Measurements from ENCODE around the gene PCIF1.

Gene PCIF1

GRCh38 chr20:45964006-45964400, 29.5 kb downstream of the PCIF1 start:
- TF ChIP-seq POLR2A (IDR thresholded peaks at IDR 0.05; ENCODE audit: extremely low read depth, insufficient read length) = no peak
- no peak for TF ChIP-seq CTCF (IDR thresholded peaks at IDR 0.05; ENCODE audit: low read depth, low read length)
- no peak for TF ChIP-seq MAX (IDR thresholded peaks at IDR 0.05; ENCODE audit: low read depth, low read length)
- no peak for TF ChIP-seq MYC (IDR thresholded peaks at IDR 0.05; ENCODE audit: low read depth, low read length)
- DNase-seq (ENCODE audit: low read depth) = no peak
- no peak overlapping the region for H3K4me3 ChIP-seq (ENCODE audit: low read depth, low read length)

GRCh38 chr20:45965169-45966002, 30.9 kb downstream of the PCIF1 start:
- TF ChIP-seq MAX (IDR thresholded peaks at IDR 0.05; ENCODE audit: low read depth, low read length) = no peak
- no peak for TF ChIP-seq MYC (IDR thresholded peaks at IDR 0.05; ENCODE audit: low read depth, low read length)
- no peak for TF ChIP-seq CTCF (IDR thresholded peaks at IDR 0.05; ENCODE audit: low read depth, low read length)
- TF ChIP-seq POLR2A (IDR thresholded peaks at IDR 0.05; ENCODE audit: extremely low read depth, insufficient read length) = no peak
- H3K4me3 ChIP-seq (ENCODE audit: low read depth, low read length) = no peak overlapping the region
- no peak for DNase-seq (ENCODE audit: low read depth)

- H3K4me3 ChIP-seq (ENCODE audit: low read depth, low read length) = no peak overlapping the region
- no peak for DNase-seq (ENCODE audit: low read depth)
- TF ChIP-seq POLR2A (IDR thresholded peaks at IDR 0.05; ENCODE audit: extremely low read depth, insufficient read length) = no peak
These were observed 33.1 kb downstream of the PCIF1 start for GRCh38 chr20:45967551-45968080.

- TF ChIP-seq CTCF (IDR thresholded peaks at IDR 0.05; ENCODE audit: low read depth, low read length) = no peak
- no peak for TF ChIP-seq MAX (IDR thresholded peaks at IDR 0.05; ENCODE audit: low read depth, low read length)
- no peak for TF ChIP-seq MYC (IDR thresholded peaks at IDR 0.05; ENCODE audit: low read depth, low read length)
- no peak for TF ChIP-seq POLR2A (IDR thresholded peaks at IDR 0.05; ENCODE audit: extremely low read depth, insufficient read length)
- no peak for DNase-seq (ENCODE audit: low read depth)
These were observed 33.7 kb downstream of the PCIF1 start for GRCh38 chr20:45968081-45968671.

GRCh38 chr20:45968801-45969711, 34.6 kb downstream of the PCIF1 start:
- no peak for DNase-seq (ENCODE audit: low read depth)
- TF ChIP-seq MAX (IDR thresholded peaks at IDR 0.05; ENCODE audit: low read depth, low read length) (no peak), CTCF (IDR thresholded peaks at IDR 0.05; ENCODE audit: low read depth, low read length) (no peak), MYC (IDR thresholded peaks at IDR 0.05; ENCODE audit: low read depth, low read length) (no peak), POLR2A (IDR thresholded peaks at IDR 0.05; ENCODE audit: extremely low read depth, insufficient read length) (no peak)
- H3K4me3 ChIP-seq (ENCODE audit: low read depth, low read length) = no peak overlapping the region

More at GRCh38 chr20:45968081-45968671, 33.7 kb downstream of the PCIF1 start:
- H3K4me3 ChIP-seq (ENCODE audit: low read depth, low read length) = no peak overlapping the region

Data from NB4 (cell line).